GM12873 (cell line): ENCODE measurements around the gene KCTD4.

Source experiments
- TF ChIP-seq, protein P1 (sequence below): IDR thresholded peaks from 2 replicates; pipeline ENCODE4 v1.5.1; 2012; ENCODE audit warnings: low read depth, mild to moderate bottlenecking, moderate library complexity, low read length, control low read depth; ENCODE audit not compliant: insufficient read depth; ENCODE audit errors: missing control alignments

Gene KCTD4

DNA sequence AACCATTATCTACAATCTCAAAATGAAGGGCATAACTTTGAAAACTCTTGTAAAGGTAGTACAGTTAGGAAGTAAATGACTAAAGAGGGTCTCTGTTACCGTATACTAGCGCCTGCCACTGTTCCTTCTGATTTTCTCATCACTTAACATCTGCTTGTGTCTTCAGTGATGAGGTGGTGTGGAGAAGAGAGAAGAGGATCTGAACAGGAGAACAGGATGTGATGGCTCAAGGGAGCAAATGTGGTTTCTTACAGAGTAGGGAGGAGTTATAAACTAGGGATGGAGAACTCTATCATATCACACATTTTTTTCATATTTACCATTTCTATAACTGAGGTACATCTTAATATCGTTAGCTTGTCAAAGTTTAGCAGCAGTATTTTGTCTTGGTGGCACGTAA is 1.1 kb downstream of the KCTD4 start:
- TF ChIP-seq, protein P1, sequence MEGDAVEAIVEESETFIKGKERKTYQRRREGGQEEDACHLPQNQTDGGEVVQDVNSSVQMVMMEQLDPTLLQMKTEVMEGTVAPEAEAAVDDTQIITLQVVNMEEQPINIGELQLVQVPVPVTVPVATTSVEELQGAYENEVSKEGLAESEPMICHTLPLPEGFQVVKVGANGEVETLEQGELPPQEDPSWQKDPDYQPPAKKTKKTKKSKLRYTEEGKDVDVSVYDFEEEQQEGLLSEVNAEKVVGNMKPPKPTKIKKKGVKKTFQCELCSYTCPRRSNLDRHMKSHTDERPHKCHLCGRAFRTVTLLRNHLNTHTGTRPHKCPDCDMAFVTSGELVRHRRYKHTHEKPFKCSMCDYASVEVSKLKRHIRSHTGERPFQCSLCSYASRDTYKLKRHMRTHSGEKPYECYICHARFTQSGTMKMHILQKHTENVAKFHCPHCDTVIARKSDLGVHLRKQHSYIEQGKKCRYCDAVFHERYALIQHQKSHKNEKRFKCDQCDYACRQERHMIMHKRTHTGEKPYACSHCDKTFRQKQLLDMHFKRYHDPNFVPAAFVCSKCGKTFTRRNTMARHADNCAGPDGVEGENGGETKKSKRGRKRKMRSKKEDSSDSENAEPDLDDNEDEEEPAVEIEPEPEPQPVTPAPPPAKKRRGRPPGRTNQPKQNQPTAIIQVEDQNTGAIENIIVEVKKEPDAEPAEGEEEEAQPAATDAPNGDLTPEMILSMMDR: no peak

DNA sequence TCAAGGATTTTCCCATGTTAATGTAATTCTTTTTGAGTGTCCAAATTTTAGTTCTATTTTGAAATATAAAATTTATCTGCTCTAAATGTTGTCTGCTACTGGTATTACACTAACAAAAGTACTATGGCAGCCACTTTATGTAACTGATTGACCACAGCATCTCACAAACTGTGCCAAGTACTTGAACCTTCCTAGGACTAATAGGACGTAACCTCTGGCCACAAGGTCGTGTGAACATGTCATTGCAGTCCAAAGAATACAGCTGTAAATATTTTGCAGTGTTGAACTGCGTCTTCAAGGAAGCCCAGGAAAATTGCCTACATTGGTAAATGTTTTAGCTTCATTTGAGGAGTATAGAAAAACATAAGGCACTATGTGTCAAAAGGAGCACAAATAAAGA is 1.9 kb downstream of the KCTD4 start:
- TF ChIP-seq, protein P1: no peak

DNA sequence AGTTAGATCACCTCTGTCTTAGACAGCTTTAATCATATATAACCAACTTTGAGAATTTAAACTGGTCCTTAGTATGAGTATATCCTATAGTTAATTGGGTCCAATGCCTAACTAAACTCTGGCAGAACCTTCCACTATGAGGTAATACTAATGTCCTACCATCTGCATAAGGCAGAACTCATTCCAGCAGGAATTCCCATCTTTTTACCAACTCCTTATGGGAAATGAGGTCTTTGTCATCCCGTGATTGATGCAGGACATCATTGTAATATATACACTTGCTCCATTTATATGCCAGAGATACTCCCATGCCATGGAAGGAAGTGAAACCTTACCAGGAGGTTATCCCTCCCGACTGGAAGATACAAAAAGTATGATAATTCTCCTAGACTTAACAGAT is 2.8 kb downstream of the KCTD4 start:
- TF ChIP-seq, protein P1: no peak

DNA sequence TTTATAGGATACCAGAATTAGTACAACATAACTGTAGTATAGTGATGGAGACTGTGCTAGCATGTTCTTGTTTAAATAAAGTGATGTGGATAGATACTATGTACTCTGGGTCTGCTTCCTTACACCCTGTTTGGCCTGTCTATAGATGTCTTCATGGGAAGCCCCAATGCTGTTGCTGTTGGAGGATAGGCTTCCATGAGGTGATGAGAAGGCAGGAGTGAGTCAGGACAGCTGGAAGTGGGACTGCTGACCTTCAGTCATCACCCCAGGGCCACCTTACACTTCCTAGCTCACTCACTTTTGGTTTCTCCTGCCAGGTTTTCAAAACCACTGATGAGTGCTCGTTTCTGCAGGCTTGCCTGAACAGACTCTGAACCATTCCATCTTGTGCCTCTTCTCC is 4.2 kb downstream of the KCTD4 start:
- TF ChIP-seq, protein P1: no peak

DNA sequence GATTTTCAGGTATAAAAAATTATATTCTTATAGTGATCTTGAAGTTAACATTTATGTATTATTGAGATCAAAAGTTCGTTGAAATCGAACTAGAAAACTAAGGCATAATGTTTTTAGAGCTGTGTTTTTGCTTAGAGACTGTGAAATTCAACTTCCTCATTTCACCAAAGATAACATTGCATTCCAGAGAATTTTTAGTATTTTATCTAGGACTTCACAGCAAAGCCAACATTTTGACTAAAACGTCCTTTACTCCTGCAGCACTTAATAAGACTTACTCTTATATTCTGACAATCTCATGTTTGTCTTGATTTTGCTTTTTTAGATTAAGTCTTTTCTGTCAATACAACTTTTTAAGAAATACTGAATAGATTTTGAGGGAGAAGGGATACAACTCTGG is 4.7 kb downstream of the KCTD4 start:
- TF ChIP-seq, protein P1: no peak

DNA sequence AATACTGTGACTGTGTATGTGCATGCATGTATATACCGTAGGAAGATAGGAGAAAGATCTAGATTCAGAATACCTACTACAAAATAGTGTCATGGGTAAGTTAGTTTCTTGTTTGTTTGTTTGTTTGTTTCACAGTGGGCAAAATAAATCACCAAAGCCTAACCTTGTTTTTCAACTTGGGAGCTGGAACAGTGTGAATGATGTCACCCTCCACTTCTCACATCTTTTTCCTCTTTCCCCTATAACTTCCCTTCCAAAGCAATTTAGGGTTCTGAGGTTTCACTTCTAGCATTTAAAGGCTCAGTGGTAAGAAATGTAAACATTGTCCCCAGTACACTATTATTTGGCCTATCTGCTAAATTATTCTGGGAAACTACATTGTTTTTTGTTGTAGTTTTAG is 5.4 kb downstream of the KCTD4 start:
- TF ChIP-seq, protein P1: no peak

DNA sequence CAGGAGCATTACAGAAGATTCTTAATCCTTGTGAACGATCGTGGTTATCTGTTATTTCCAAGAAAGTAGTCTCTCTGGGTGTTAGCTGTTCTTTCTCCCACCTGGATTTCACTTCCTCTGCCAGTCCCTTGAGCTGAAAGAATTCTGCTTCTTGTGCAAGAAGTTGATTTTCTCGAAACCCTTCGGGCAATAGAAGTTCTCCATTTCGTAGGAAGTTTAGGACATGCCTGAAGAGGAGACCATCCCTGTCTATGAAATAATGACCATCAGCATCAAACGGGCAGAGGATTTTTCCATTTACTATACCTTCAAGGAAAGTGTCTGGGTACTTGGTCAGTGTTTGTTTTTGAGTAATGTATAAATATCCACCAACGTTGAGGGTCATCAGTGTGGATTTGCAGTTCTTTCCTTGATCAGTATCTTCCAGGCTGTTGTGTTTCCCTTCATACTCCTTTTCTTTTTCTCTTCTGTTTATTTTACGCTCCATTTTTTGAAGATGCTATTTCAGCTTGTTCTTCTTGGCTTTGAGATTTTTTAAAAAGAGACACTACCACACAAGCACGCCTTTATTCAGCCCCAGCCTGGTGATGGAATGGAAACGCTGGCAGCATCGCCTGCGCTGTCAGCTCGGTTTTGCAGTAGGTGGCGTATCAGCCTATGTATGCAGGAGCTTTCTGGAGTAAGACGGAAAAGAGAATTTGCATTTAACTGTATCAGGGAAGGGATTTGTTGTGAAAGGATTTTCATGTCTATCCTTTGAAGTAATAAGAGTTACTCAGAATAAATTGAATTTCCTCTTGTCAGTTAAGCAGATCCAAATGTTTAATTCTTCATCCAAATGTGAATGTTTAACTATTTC is 6.5 kb downstream of the KCTD4 start:
- TF ChIP-seq, protein P1: no peak
